HEK293 (cell line): Measurements from ENCODE around the gene LMBR1.
A peak's percentile ranks its signal among the peaks of the same experiment; 100 is the strongest.

Experiments used
- ATF2 ChIP-seq: fragments of 450-650 bp; formaldehyde crosslinking; IDR thresholded peaks from 2 replicates; pipeline ENCODE4 v1.5.1; 2016; ENCODE audit warnings: missing biosample characterization, missing genetic modification characterization, low read depth
- FEZF1 ChIP-seq: fragments of 450-650 bp; formaldehyde crosslinking; IDR thresholded peaks from 2 replicates; pipeline ENCODE4 v1.5.1; 2016; ENCODE audit warnings: missing biosample characterization, missing genetic modification characterization
- GLI2 ChIP-seq: fragments of 450-650 bp; formaldehyde crosslinking; IDR thresholded peaks from 2 replicates; pipeline ENCODE4; 2017; ENCODE audit warnings: missing biosample characterization, missing genetic modification characterization, low read depth, borderline replicate concordance
- MEIS1 ChIP-seq: sonication (generic); formaldehyde crosslinking; IDR thresholded peaks from 2 replicates; pipeline ENCODE4 v1.8.1; 2022; ENCODE audit warnings: missing genetic modification reagents, mild to moderate bottlenecking, borderline replicate concordance
- PRDM10 ChIP-seq: fragments of 450-650 bp; formaldehyde crosslinking; IDR thresholded peaks from 2 replicates; pipeline ENCODE4 v1.5.1; 2016; ENCODE audit warnings: missing biosample characterization, missing genetic modification characterization
- REST ChIP-seq: fragments of 450-650 bp; formaldehyde crosslinking; IDR thresholded peaks from 2 replicates; pipeline ENCODE4 v1.5.1; 2016; ENCODE audit warnings: missing biosample characterization, missing genetic modification characterization
- ZBTB17 ChIP-seq: fragments of 450-650 bp; formaldehyde crosslinking; IDR thresholded peaks from 2 replicates; pipeline ENCODE4 v1.5.1; 2016; ENCODE audit warnings: missing biosample characterization, missing genetic modification characterization
- ZEB2 ChIP-seq: fragments of 450-650 bp; formaldehyde crosslinking; IDR thresholded peaks from 2 replicates; pipeline ENCODE4 v1.5.1; 2016; ENCODE audit warnings: missing biosample characterization, missing genetic modification characterization
- ZNF184 ChIP-seq: fragments of 450-650 bp; IDR thresholded peaks from 2 replicates; pipeline ENCODE4 v1.5.1; 2018; ENCODE audit warnings: missing biosample characterization, mild to moderate bottlenecking, missing genetic modification characterization
- ZNF26 ChIP-seq: fragments of 450-650 bp; formaldehyde crosslinking; IDR thresholded peaks from 2 replicates; pipeline ENCODE4 v1.5.1; 2016; ENCODE audit warnings: missing biosample characterization, missing genetic modification characterization
- ZNF394 ChIP-seq: fragments of 450-650 bp; formaldehyde crosslinking; IDR thresholded peaks from 2 replicates; pipeline ENCODE4 v1.5.1; 2016; ENCODE audit warnings: missing biosample characterization, missing genetic modification characterization, mild to moderate bottlenecking, moderate library complexity, borderline replicate concordance
- ZNF404 ChIP-seq: fragments of 450-650 bp; formaldehyde crosslinking; IDR thresholded peaks from 2 replicates; pipeline ENCODE4 v1.5.1; 2017; ENCODE audit warnings: missing biosample characterization, missing genetic modification characterization
- ZNF544 ChIP-seq: fragments of 450-650 bp; formaldehyde crosslinking; IDR thresholded peaks from 2 replicates; pipeline ENCODE4 v1.5.0; 2017; ENCODE audit warnings: missing biosample characterization, missing genetic modification characterization
- ZNF549 ChIP-seq: fragments of 450-650 bp; IDR thresholded peaks from 2 replicates; pipeline ENCODE4 v1.5.1; 2018; ENCODE audit warnings: missing biosample characterization, missing genetic modification characterization, mild to moderate bottlenecking, inconsistent platforms, moderate library complexity
- ZNF654 ChIP-seq: fragments of 450-650 bp; formaldehyde crosslinking; IDR thresholded peaks from 2 replicates; pipeline ENCODE4 v1.5.1; 2016; ENCODE audit warnings: low read depth, missing biosample characterization, missing genetic modification characterization
- ZNF660 ChIP-seq: fragments of 450-650 bp; IDR thresholded peaks from 2 replicates; pipeline ENCODE4 v1.5.1; 2018; ENCODE audit warnings: missing biosample characterization, mild to moderate bottlenecking, missing genetic modification characterization
- ZNF670 ChIP-seq: fragments of 450-650 bp; formaldehyde crosslinking; IDR thresholded peaks from 2 replicates; pipeline ENCODE4 v1.5.1; 2016; ENCODE audit warnings: missing biosample characterization, missing genetic modification characterization, low read depth
- ZNF692 ChIP-seq: fragments of 450-650 bp; formaldehyde crosslinking; IDR thresholded peaks from 2 replicates; pipeline ENCODE4 v1.5.1; 2016; ENCODE audit warnings: missing biosample characterization, missing genetic modification characterization
- ZNF747 ChIP-seq: fragments of 450-650 bp; formaldehyde crosslinking; IDR thresholded peaks from 2 replicates; pipeline ENCODE4 v1.5.1; 2016; ENCODE audit warnings: missing biosample characterization, missing genetic modification characterization
- ZSCAN18 ChIP-seq: fragments of 450-650 bp; formaldehyde crosslinking; IDR thresholded peaks from 2 replicates; pipeline ENCODE4 v1.5.1; 2016; ENCODE audit warnings: missing biosample characterization, missing genetic modification characterization

Gene LMBR1

GRCh38 chr7:156764016-156764669 is 128.8 kb downstream of the LMBR1 start (continued):
- TF ChIP-seq REST (tag by site-specific recombination) (peak; percentile 86), ZNF549 (no peak), ZSCAN18 (tag by site-specific recombination) (no peak), ZNF184 (0 out of 2 replicates have a peak, but pooled peaks have one; percentile 13), ZNF747 (no peak), GLI2 (tag by site-specific recombination) (no peak), ZNF670 (tag by site-specific recombination) (no peak), PRDM10 (tag by site-specific recombination) (no peak), ZNF394 (tag by site-specific recombination) (no peak), FEZF1 (tag by site-specific recombination) (no peak), ZNF404 (no peak), ZBTB17 (tag by site-specific recombination) (0 out of 2 replicates have a peak, but pooled peaks have one; percentile 32), ZEB2 (tag by site-specific recombination) (no peak), ZNF654 (tag by site-specific recombination) (peak; percentile 67), ZNF660 (tag by site-specific recombination) (peak; percentile 86), ZNF544 (tag by site-specific recombination) (peak; percentile 47; the same call in 1 of the 2 replicates), ZNF26 (no peak), ATF2 (tag by site-specific recombination) (no peak), ZNF692 (tag by site-specific recombination) (no peak), MEIS1 (CRISPR knock-in tag) (no peak)
